Adrenal gland (tissue), 5 donors: ENCODE results near the gene FOXRED2.
"Not testable (repeated sequence)": the region's sequence is repeated elsewhere in the genome, so short reads cannot be mapped to it uniquely, and the experiment has no call there.

ENCODE experiments used
- POLR2A ChIP-seq, 2 donors: fragments of 450-650 bp; IDR thresholded peaks; one replicate each; pipeline ENCODE4 v1.6.1; 2017; ENCODE audit warnings: antibody characterized with exemption in 2 of 2, mild to moderate bottlenecking in 2 of 2, moderate library complexity in 1 of 2
- TF ChIP-seq, protein P1 (sequence below), 6 experiments: fragments of 450-650 bp in 4 of 6; fragments of 200-600 bp in 2 of 6; sonication (generic) in 1 of 6; IDR thresholded peaks; 1 replicate in 5 of 6; 2 replicates in 1 of 6; pipeline versions ENCODE4 v1.5.1 to v1.8.0; 2016 to 2021; ENCODE audit warnings: antibody characterized with exemption in 6 of 6, mild to moderate bottlenecking in 2 of 6, moderate library complexity in 1 of 6
- donor health status: DM: no; HTN: no; CAD: no.

DNA sequence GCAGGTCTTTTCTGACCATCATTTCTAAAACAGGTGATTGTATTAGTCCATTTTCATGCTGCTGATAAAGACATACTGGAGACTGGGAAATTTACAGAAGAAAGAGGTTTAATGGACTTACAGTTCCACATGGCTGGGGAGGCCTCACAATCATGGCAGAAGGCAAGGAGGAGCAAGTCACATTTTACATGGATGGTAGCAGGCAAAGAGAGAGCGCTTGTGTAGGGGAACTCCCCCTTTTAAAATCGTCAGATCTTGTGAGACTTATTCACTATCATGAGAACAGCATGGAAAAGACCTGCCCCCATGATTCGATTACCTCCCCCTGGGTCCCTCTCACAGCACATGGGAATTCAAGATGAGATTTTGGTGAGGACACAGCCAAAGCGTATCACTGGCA lies 26.5 kb upstream of the FOXRED2 start:
- TF ChIP-seq, protein P1, sequence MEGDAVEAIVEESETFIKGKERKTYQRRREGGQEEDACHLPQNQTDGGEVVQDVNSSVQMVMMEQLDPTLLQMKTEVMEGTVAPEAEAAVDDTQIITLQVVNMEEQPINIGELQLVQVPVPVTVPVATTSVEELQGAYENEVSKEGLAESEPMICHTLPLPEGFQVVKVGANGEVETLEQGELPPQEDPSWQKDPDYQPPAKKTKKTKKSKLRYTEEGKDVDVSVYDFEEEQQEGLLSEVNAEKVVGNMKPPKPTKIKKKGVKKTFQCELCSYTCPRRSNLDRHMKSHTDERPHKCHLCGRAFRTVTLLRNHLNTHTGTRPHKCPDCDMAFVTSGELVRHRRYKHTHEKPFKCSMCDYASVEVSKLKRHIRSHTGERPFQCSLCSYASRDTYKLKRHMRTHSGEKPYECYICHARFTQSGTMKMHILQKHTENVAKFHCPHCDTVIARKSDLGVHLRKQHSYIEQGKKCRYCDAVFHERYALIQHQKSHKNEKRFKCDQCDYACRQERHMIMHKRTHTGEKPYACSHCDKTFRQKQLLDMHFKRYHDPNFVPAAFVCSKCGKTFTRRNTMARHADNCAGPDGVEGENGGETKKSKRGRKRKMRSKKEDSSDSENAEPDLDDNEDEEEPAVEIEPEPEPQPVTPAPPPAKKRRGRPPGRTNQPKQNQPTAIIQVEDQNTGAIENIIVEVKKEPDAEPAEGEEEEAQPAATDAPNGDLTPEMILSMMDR (IDR thresholded peaks at IDR 0.05), result not testable (repeated sequence)
- TF ChIP-seq POLR2A (IDR thresholded peaks at IDR 0.05), result not testable (repeated sequence)
